GM23338 (cell line): ENCODE data around the gene LCP1. TPM values are rescaled to one million over a fixed set of nuclear protein-coding genes. Genes with fewer than 3 reads are reported as not detected.
"Not testable (repeated sequence)": the region's sequence is repeated elsewhere in the genome, so short reads cannot be mapped to it uniquely, and the experiment has no call there.

Experiments used
- ATAC-seq: fragments of 200-7000 bp; cut with Tn5 transposase; 3 replicates; pipeline ENCODE4 v1.9.1; 2020
- DNase-seq: peaks from one replicate; pipeline ENCODE4 v3.0.0-alpha.2; 2015; ENCODE audit warnings: low spot score
- H2AFZ ChIP-seq: fragments of 200-600 bp; sonication (generic); 2 replicates; pipeline ENCODE4 v1.8.0; 2016; ENCODE audit warnings: antibody characterized with exemption, mild to moderate bottlenecking, moderate library complexity
- H3F3A ChIP-seq: fragments of 200-600 bp; sonication (generic); replicated peaks from 2 replicates; pipeline ENCODE4 v1.8.0; 2017; ENCODE audit warnings: antibody characterized with exemption, mixed run types, low read depth
- H3K27ac ChIP-seq: fragments of 200-600 bp; sonication (generic); 2 replicates; pipeline ENCODE4 v1.6.1; 2016; ENCODE audit warnings: low read depth
- H3K27me3 ChIP-seq: fragments of 200-600 bp; sonication (generic); 2 replicates; pipeline ENCODE4 v1.8.0; 2016; ENCODE audit warnings: mild to moderate bottlenecking, mixed run types, moderate library complexity; ENCODE audit not compliant: insufficient read depth
- H3K36me3 ChIP-seq: fragments of 200-600 bp; sonication (generic); 2 replicates; pipeline ENCODE4 v1.8.0; 2016; ENCODE audit warnings: mild to moderate bottlenecking; ENCODE audit not compliant: insufficient read depth
- H3K4me1 ChIP-seq: fragments of 200-600 bp; sonication (generic); 2 replicates; pipeline ENCODE4 v1.8.0; 2016; ENCODE audit warnings: mild to moderate bottlenecking, moderate library complexity; ENCODE audit not compliant: insufficient read depth
- H3K4me2 ChIP-seq: fragments of 200-600 bp; sonication (generic); 2 replicates; pipeline ENCODE4 v1.7.1; 2017; ENCODE audit warnings: mixed run types
- H3K4me3 ChIP-seq: fragments of 200-600 bp; sonication (generic); 2 replicates; pipeline ENCODE4 v1.6.1; 2016; ENCODE audit warnings: mixed run types
- H3K79me2 ChIP-seq: fragments of 200-600 bp; sonication (generic); replicated peaks from 2 replicates; pipeline ENCODE4 v1.8.0; 2017; ENCODE audit warnings: mild to moderate bottlenecking; ENCODE audit not compliant: insufficient read depth
- H3K9me2 ChIP-seq: fragments of 200-600 bp; sonication (generic); 2 replicates; pipeline ENCODE4 v1.8.0; 2017; ENCODE audit not compliant: insufficient read depth
- H4K20me1 ChIP-seq: fragments of 200-600 bp; sonication (generic); replicated peaks from 2 replicates; pipeline ENCODE4 v1.8.0; 2017; ENCODE audit warnings: mild to moderate bottlenecking; ENCODE audit not compliant: insufficient read depth
- H3K27ac Mint-ChIP-seq: 2 replicates; pipeline ENCODE4 v1.8.0; 2020; ENCODE audit warnings: inconsistent platforms, mild to moderate bottlenecking, moderate library complexity, mixed read lengths
- H3K27me3 Mint-ChIP-seq: 3 replicates; pipeline ENCODE4 v1.8.0; 2022; ENCODE audit warnings: low read depth, mild to moderate bottlenecking, moderate library complexity, mixed read lengths, inconsistent platforms; ENCODE audit not compliant: insufficient read depth, poor library complexity
- H3K36me3 Mint-ChIP-seq: 3 replicates; pipeline ENCODE4 v1.8.0; 2021; ENCODE audit warnings: low read depth, mild to moderate bottlenecking, inconsistent platforms, moderate library complexity, mixed read lengths
- H3K4me1 Mint-ChIP-seq: 3 replicates; pipeline ENCODE4 v1.8.0; 2020; ENCODE audit warnings: mild to moderate bottlenecking, inconsistent platforms, mixed read lengths
- H3K4me3 Mint-ChIP-seq: 3 replicates; pipeline ENCODE4 v1.8.0; 2021; ENCODE audit warnings: moderate library complexity, mild to moderate bottlenecking, inconsistent platforms, mixed read lengths
- H3K9me3 Mint-ChIP-seq: 3 replicates; pipeline ENCODE4 v1.8.0; 2020; ENCODE audit warnings: moderate library complexity, mild to moderate bottlenecking, inconsistent platforms, mixed read lengths
- CREB1 ChIP-seq: fragments of 250-450 bp; sonication (Bioruptor Pico); IDR thresholded peaks from 2 replicates; pipeline ENCODE4 v1.5.0; 2020; ENCODE audit warnings: low read depth, mild to moderate bottlenecking, moderate library complexity
- CTCF ChIP-seq, 2 experiments: fragments of 200-600 bp in 1 of 2; sonication (generic) in 1 of 2; conservative IDR thresholded peaks; 2 replicates each; pipeline versions ENCODE4 v1.5.1 to v1.6.1; 2016 to 2017; ENCODE audit warnings: antibody characterized with exemption in 2 of 2, low read depth in 2 of 2, mild to moderate bottlenecking in 2 of 2, moderate library complexity in 1 of 2
- EZH2 ChIP-seq: fragments of 200-600 bp; sonication (generic); IDR thresholded peaks from one replicate; pipeline ENCODE4 v1.8.0; 2017; ENCODE audit warnings: antibody characterized with exemption, mild to moderate bottlenecking, low read depth; ENCODE audit not compliant: unreplicated experiment
- JUNB ChIP-seq: IDR thresholded peaks from one replicate; pipeline ENCODE4 v1.6.1; 2016; ENCODE audit warnings: antibody characterized with exemption; ENCODE audit not compliant: unreplicated experiment
- NANOG ChIP-seq: IDR thresholded peaks from 2 replicates; pipeline ENCODE4 v1.6.1; 2016; ENCODE audit warnings: antibody characterized with exemption, borderline replicate concordance
- REST ChIP-seq: IDR thresholded peaks from one replicate; pipeline ENCODE4 v1.6.1; 2018; ENCODE audit warnings: antibody characterized with exemption; ENCODE audit not compliant: unreplicated experiment
- STAT1 ChIP-seq: IDR thresholded peaks from one replicate; pipeline ENCODE4 v1.6.1; 2016; ENCODE audit warnings: antibody characterized with exemption; ENCODE audit not compliant: unreplicated experiment
- ZNF114 ChIP-seq: fragments of 250-450 bp; sonication (Bioruptor Pico); IDR thresholded peaks from 2 replicates; pipeline ENCODE4 v1.5.0; 2020; ENCODE audit warnings: mild to moderate bottlenecking, moderate library complexity
- polyA plus RNA-seq: library from polyadenylated mRNA; unstranded; fragments of >200 nt; fragmentation: Nextera tagmentation; extraction: Ambion mirVana; gene quantifications from 2 replicates; pipeline ENCODE4 v1.2.1, GENCODE V29; 2016
- total RNA-seq: library from RNA; depleted of rRNA; stranded (reverse); fragments of >200 nt; shearing (Covaris generic); gene quantifications from 2 replicates; pipeline ENCODE4 v1.2.3, GENCODE V29; 2014
- TF ChIP-seq, protein P1 (sequence below): fragments of 250-450 bp; sonication (Bioruptor Pico); IDR thresholded peaks from 2 replicates; pipeline ENCODE4 v1.5.0; 2020; ENCODE audit warnings: mild to moderate bottlenecking, moderate library complexity
- TF ChIP-seq, protein P2 (sequence below): IDR thresholded peaks from 2 replicates; pipeline ENCODE4 v1.6.1; 2016; ENCODE audit warnings: antibody characterized with exemption

The LCP1 gene
- total and polyA plus RNA-seq, 2 experiments from 2014 or later = 1.9 to 3.4 TPM

DNA sequence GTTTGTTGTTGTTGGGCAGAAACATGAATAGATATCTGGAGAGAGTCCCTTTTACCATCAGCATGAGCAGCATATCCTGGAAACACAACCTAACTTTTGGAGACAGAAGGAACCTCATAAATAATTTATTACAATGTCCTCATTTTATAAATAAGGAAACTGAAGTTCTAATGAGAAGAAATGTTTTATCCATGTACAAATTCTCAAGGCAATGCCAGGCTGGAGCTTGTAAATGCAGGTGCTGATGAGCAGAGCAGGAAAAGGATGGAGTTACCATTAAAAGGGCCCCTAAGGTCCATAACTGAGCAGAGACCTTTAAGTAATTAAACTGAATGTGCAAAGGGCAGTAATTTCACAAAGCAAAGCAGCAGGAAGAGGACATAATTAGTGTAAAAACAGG lies 17.3 kb downstream of the LCP1 start:
- Histone ChIP-seq H2AFZ (no peak overlapping the region), H3K27ac (no peak overlapping the region), H3K36me3 (no peaks in the 10 kb centered on the region), H3K27me3 (no peaks in the 10 kb centered on the region), H4K20me1 (no peaks in the 10 kb centered on the region), H3K4me1 (no peaks in the 10 kb centered on the region), H3K9me2 (no peaks in the 10 kb centered on the region), H3K4me3 (no peak overlapping the region), H3F3A (no peaks in the 10 kb centered on the region), H3K79me2 (no peaks in the 10 kb centered on the region), H3K4me2 (no peak overlapping the region)
- Mint-ChIP-seq H3K27me3 (peaks cover 6% of the 10 kb centered on the region), H3K27ac (no peak overlapping the region), H3K36me3 (0 out of 3 replicates have a peak, but pooled peaks cover 6% of the 10 kb centered on the region), H3K4me1 (peaks cover 4% of the 10 kb centered on the region; the same call in 2 of the 3 replicates), H3K9me3 (peaks cover 13% of the 10 kb centered on the region), H3K4me3 (no peak overlapping the region)
- DNase-seq (no peak), ATAC-seq (no peak)
- TF ChIP-seq JUNB (no peak), EZH2 (no peak), NANOG (no peak), CTCF (conservative IDR thresholded peaks at IDR 0.05; ENCODE audit: low read depth in 2 of 2) (no peak), REST (no peak), CREB1 (no peak), STAT1 (no peak), ZNF114 (CRISPR knock-in tag) (no peak)
- TF ChIP-seq, protein P1, sequence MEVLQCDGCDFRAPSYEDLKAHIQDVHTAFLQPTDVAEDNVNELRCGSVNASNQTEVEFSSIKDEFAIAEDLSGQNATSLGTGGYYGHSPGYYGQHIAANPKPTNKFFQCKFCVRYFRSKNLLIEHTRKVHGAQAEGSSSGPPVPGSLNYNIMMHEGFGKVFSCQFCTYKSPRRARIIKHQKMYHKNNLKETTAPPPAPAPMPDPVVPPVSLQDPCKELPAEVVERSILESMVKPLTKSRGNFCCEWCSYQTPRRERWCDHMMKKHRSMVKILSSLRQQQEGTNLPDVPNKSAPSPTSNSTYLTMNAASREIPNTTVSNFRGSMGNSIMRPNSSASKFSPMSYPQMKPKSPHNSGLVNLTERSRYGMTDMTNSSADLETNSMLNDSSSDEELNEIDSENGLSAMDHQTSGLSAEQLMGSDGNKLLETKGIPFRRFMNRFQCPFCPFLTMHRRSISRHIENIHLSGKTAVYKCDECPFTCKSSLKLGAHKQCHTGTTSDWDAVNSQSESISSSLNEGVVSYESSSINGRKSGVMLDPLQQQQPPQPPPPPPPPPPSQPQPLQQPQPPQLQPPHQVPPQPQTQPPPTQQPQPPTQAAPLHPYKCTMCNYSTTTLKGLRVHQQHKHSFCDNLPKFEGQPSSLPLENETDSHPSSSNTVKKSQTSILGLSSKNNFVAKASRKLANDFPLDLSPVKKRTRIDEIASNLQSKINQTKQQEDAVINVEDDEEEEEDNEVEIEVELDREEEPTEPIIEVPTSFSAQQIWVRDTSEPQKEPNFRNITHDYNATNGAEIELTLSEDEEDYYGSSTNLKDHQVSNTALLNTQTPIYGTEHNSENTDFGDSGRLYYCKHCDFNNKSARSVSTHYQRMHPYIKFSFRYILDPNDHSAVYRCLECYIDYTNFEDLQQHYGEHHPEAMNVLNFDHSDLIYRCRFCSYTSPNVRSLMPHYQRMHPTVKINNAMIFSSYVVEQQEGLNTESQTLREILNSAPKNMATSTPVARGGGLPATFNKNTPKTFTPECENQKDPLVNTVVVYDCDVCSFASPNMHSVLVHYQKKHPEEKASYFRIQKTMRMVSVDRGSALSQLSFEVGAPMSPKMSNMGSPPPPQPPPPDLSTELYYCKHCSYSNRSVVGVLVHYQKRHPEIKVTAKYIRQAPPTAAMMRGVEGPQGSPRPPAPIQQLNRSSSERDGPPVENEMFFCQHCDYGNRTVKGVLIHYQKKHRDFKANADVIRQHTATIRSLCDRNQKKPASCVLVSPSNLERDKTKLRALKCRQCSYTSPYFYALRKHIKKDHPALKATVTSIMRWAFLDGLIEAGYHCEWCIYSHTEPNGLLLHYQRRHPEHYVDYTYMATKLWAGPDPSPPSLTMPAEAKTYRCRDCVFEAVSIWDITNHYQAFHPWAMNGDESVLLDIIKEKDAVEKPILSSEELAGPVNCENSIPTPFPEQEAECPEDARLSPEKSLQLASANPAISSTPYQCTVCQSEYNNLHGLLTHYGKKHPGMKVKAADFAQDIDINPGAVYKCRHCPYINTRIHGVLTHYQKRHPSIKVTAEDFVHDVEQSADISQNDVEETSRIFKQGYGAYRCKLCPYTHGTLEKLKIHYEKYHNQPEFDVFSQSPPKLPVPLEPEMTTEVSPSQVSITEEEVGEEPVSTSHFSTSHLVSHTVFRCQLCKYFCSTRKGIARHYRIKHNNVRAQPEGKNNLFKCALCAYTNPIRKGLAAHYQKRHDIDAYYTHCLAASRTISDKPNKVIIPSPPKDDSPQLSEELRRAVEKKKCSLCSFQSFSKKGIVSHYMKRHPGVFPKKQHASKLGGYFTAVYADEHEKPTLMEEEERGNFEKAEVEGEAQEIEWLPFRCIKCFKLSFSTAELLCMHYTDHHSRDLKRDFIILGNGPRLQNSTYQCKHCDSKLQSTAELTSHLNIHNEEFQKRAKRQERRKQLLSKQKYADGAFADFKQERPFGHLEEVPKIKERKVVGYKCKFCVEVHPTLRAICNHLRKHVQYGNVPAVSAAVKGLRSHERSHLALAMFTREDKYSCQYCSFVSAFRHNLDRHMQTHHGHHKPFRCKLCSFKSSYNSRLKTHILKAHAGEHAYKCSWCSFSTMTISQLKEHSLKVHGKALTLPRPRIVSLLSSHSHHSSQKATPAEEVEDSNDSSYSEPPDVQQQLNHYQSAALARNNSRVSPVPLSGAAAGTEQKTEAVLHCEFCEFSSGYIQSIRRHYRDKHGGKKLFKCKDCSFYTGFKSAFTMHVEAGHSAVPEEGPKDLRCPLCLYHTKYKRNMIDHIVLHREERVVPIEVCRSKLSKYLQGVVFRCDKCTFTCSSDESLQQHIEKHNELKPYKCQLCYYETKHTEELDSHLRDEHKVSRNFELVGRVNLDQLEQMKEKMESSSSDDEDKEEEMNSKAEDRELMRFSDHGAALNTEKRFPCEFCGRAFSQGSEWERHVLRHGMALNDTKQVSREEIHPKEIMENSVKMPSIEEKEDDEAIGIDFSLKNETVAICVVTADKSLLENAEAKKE (CRISPR knock-in tag) = no peak
- TF ChIP-seq, protein P2, sequence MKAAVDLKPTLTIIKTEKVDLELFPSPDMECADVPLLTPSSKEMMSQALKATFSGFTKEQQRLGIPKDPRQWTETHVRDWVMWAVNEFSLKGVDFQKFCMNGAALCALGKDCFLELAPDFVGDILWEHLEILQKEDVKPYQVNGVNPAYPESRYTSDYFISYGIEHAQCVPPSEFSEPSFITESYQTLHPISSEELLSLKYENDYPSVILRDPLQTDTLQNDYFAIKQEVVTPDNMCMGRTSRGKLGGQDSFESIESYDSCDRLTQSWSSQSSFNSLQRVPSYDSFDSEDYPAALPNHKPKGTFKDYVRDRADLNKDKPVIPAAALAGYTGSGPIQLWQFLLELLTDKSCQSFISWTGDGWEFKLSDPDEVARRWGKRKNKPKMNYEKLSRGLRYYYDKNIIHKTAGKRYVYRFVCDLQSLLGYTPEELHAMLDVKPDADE = no peak

DNA sequence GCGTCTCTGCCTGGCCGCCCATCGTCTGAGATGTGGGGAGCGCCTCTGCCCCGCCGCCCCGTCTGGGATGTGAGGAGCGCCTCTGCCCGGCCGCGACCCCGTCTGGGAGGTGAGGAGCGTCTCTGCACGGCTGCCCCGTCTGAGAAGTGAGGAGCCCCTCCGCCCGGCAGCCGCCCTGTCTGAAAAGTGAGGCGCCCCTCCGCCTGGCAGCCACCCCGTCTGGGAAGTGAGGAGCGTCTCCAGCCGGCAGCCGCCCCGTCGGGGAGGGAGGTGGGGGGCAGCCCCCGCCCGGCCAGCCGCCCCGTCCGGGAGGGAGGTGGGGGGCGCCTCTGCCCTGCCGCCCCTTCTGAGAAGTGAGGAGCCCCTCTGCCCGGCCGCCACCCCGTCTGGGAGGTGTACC lies 19.2 kb downstream of the LCP1 start:
- DNase-seq, H2AFZ ChIP-seq, H3K9me2 ChIP-seq, H3K4me3 ChIP-seq, H3K79me2 ChIP-seq, H3K27me3 ChIP-seq, H3K4me2 ChIP-seq, H3F3A ChIP-seq, H3K4me3 Mint-ChIP-seq, H3K27ac ChIP-seq, H3K27me3 Mint-ChIP-seq, ATAC-seq, H3K27ac Mint-ChIP-seq, H3K36me3 Mint-ChIP-seq, H3K36me3 ChIP-seq, H3K4me1 ChIP-seq, H3K4me1 Mint-ChIP-seq, H4K20me1 ChIP-seq: not testable (repeated sequence)
- H3K9me3 Mint-ChIP-seq = peaks cover 13% of the 10 kb centered on the region
